Keratinocyte (primary cell): Measurements from ENCODE around the gene POU2AF2.

Source experiments
- EZH2 ChIP-seq: IDR thresholded peaks from one replicate; pipeline ENCODE4 v1.6.1; 2012; ENCODE audit warnings: inconsistent platforms, mild to moderate bottlenecking, low read length, moderate library complexity
- TF ChIP-seq, protein P1 (sequence below), 3 experiments: IDR thresholded peaks in 1 of 3; conservative IDR thresholded peaks in 1 of 3; optimal IDR thresholded peaks in 1 of 3; 2 replicates in 2 of 3; 3 replicates in 1 of 3; pipeline versions ENCODE3 to v1.5.1; 2011; ENCODE audit warnings: low read length in 3 of 3, mild to moderate bottlenecking in 3 of 3, moderate library complexity in 2 of 3, control low read depth in 1 of 3, inconsistent platforms in 1 of 3; ENCODE audit not compliant: insufficient read depth in 2 of 3; ENCODE audit errors: extremely low read depth in 1 of 3

DNA sequence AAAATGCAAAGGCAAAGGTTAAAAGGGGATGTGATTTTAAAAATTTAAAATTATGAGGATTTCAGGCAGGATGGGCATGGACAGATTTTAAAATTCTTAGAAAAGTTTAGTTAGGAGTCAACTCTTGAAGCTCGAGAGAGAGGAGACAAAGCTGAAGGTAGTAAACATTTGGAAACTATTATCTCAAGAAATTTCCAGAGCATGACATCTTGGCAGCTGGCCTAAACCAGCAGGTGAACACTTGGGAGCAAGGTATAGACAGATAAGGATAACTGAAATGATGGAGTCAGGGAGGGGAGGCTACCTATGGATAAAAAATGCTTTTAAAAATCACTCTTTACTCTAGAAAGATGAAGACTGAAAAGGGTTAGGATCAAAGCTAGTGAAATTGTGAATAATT lies 66.6 kb downstream of the POU2AF2 start:
- TF ChIP-seq EZH2: no peak
- TF ChIP-seq, protein P1, sequence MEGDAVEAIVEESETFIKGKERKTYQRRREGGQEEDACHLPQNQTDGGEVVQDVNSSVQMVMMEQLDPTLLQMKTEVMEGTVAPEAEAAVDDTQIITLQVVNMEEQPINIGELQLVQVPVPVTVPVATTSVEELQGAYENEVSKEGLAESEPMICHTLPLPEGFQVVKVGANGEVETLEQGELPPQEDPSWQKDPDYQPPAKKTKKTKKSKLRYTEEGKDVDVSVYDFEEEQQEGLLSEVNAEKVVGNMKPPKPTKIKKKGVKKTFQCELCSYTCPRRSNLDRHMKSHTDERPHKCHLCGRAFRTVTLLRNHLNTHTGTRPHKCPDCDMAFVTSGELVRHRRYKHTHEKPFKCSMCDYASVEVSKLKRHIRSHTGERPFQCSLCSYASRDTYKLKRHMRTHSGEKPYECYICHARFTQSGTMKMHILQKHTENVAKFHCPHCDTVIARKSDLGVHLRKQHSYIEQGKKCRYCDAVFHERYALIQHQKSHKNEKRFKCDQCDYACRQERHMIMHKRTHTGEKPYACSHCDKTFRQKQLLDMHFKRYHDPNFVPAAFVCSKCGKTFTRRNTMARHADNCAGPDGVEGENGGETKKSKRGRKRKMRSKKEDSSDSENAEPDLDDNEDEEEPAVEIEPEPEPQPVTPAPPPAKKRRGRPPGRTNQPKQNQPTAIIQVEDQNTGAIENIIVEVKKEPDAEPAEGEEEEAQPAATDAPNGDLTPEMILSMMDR (optimal IDR thresholded peaks at IDR 0.05 in 1 of 3, IDR thresholded peaks at IDR 0.05 in 1 of 3, conservative IDR thresholded peaks at IDR 0.05 in 1 of 3; ENCODE audit: extremely low read depth in 1 of 3, insufficient read depth in 2 of 3, low read length in 3 of 3): no peak
